CD4-positive, alpha-beta T cell treated with Interleukin-21 for 1 hour (primary cell): Measurements from ENCODE around the gene REXO1.

Experiments used
- DNase-seq: peaks from one replicate; pipeline ENCODE4 v3.0.0-alpha.2; 2020

The REXO1 gene

GRCh38 chr19:1765904-1766799 is 82.1 kb downstream of the REXO1 start:
- DNase-seq: no peak
